ENCODE data around the gene SCLY. TPM values are rescaled to one million over a fixed set of nuclear protein-coding genes. Genes with fewer than 3 reads are reported as not detected.
A peak's percentile ranks its signal among the peaks of the same experiment; 100 is the strongest.

Gene SCLY
- total and polyA plus RNA-seq, 4 experiments from 2014 or later, result 17.7 to 37.9 (median 27.4) TPM

GRCh38 chr2:238069021-238069709 is 8.4 kb downstream of the SCLY start:
- peak overlapping the region in 7 of 8 donors; percentile 70 to 81 (median 77) for H3K4me3 Mint-ChIP-seq
- no peaks in the 10 kb centered on the region for H3K36me3 ChIP-seq (ENCODE audit: insufficient read depth, low read length)
- peaks cover 31 to 65% (median 49%) of the 10 kb centered on the region in 4 donors for H3K4me1 Mint-ChIP-seq
- H3K27me3 ChIP-seq (ENCODE audit: insufficient read depth, low read length), result no peaks in the 10 kb centered on the region
- ChIA-PET CTCF (ENCODE audit: partially characterized antibody) (no interaction called here), POLR2A (ENCODE audit: partially characterized antibody) (interaction anchor here (2.3 kb wide), 1 partner anchor 9 kb away, joined by 10 read pairs; the partner anchor contains the start of gene SCLY)
- no peaks in the 10 kb centered on the region for H3K9me3 ChIP-seq (ENCODE audit: control insufficient read depth in 1 of 2, low read length in 2 of 2)
- peak overlapping the region; percentile 38 for H3K27ac ChIP-seq (ENCODE audit: low read depth, low read length)
- intact Hi-C loops (cut with micrococcal nuclease), result no loop called here
- H3K36me3 Mint-ChIP-seq, result peaks cover 51 to 52% of the 10 kb centered on the region in 2 donors
- peaks cover 49% of the 10 kb centered on the region for H3K4me1 ChIP-seq (ENCODE audit: insufficient read depth, low read length)
- H3K27me3 Mint-ChIP-seq, result no peaks in the 10 kb centered on the region
- no peak overlapping the region for H3K4me3 ChIP-seq (ENCODE audit: low read length in 2 of 2)
- H3K27ac Mint-ChIP-seq, result peak overlapping the region; percentile 81 to 97 (median 89)
- peaks cover 0 to 11% (median 4%) of the 10 kb centered on the region in 8 donors for H3K9me3 Mint-ChIP-seq
- DNase-seq, result peak in 4 of 5 donors; percentile 22 to 38 (median 32)

GRCh38 chr2:238069877-238070276 is 9.1 kb downstream of the SCLY start:
- H3K9me3 ChIP-seq (ENCODE audit: control insufficient read depth in 1 of 2, low read length in 2 of 2), result no peaks in the 10 kb centered on the region
- intact Hi-C loops (cut with micrococcal nuclease), result no loop called here
- Mint-ChIP-seq H3K4me1 (peaks cover 31 to 64% (median 46%) of the 10 kb centered on the region in 4 donors), H3K4me3 (peak overlapping the region in 7 of 8 donors; percentile 17 to 81 (median 73)), H3K27ac (peak overlapping the region; percentile 52 to 97 (median 89)), H3K36me3 (peaks cover 51 to 52% of the 10 kb centered on the region in 2 donors), H3K9me3 (peaks cover 0 to 11% (median 4%) of the 10 kb centered on the region in 8 donors), H3K27me3 (no peaks in the 10 kb centered on the region)
- no peak for DNase-seq
- ChIA-PET CTCF (ENCODE audit: partially characterized antibody) (no interaction called here), POLR2A (ENCODE audit: partially characterized antibody) (interaction anchor here (2.3 kb wide), 1 partner anchor 9 kb away, joined by 10 read pairs; the partner anchor contains the start of gene SCLY)
- H3K36me3 ChIP-seq (ENCODE audit: insufficient read depth, low read length), result no peaks in the 10 kb centered on the region
- no peaks in the 10 kb centered on the region for H3K27me3 ChIP-seq (ENCODE audit: insufficient read depth, low read length)
- peak overlapping the region; percentile 38 for H3K27ac ChIP-seq (ENCODE audit: low read depth, low read length)
- no peak overlapping the region for H3K4me3 ChIP-seq (ENCODE audit: low read length in 2 of 2)
- H3K4me1 ChIP-seq (ENCODE audit: insufficient read depth, low read length), result peaks cover 44% of the 10 kb centered on the region

GRCh38 chr2:238075397-238075796 is 14.6 kb downstream of the SCLY start:
- intact Hi-C loops (cut with micrococcal nuclease), result no loop called here
- Histone ChIP-seq H3K36me3 (ENCODE audit: insufficient read depth, low read length) (no peaks in the 10 kb centered on the region), H3K9me3 (ENCODE audit: control insufficient read depth in 1 of 2, low read length in 2 of 2) (no peaks in the 10 kb centered on the region), H3K4me1 (ENCODE audit: insufficient read depth, low read length) (peaks cover 16% of the 10 kb centered on the region), H3K4me3 (ENCODE audit: low read length in 2 of 2) (no peak overlapping the region), H3K27ac (ENCODE audit: low read depth, low read length) (no peak overlapping the region), H3K27me3 (ENCODE audit: insufficient read depth, low read length) (no peaks in the 10 kb centered on the region)
- Mint-ChIP-seq H3K9me3 (no peaks in the 10 kb centered on the region), H3K27me3 (no peaks in the 10 kb centered on the region), H3K4me1 (peaks cover 9 to 32% (median 17%) of the 10 kb centered on the region in 4 donors), H3K4me3 (no peak overlapping the region), H3K27ac (peak overlapping the region in 3 of 7 donors; percentile 18 to 41 (median 37)), H3K36me3 (peaks cover 41 to 58% of the 10 kb centered on the region in 2 donors)
- CTCF ChIA-PET (ENCODE audit: partially characterized antibody), result interaction anchor here (1.6 kb wide), 1 partner anchor 562 kb away, joined by 4 read pairs; no protein-coding TSS in a partner anchor
- POLR2A ChIA-PET (ENCODE audit: partially characterized antibody), result no interaction called here
- DNase-seq, result no peak

- no peaks in the 10 kb centered on the region for H3K27me3 Mint-ChIP-seq
- no peak overlapping the region for H3K27ac Mint-ChIP-seq
- H3K4me1 ChIP-seq (ENCODE audit: insufficient read depth, low read length), result no peaks in the 10 kb centered on the region
- ChIA-PET CTCF (ENCODE audit: partially characterized antibody) (no interaction called here), POLR2A (ENCODE audit: partially characterized antibody) (interaction anchor here (0.6 kb wide), 1 partner anchor 9 kb away, joined by 4 read pairs; no protein-coding TSS in a partner anchor)
- no peak overlapping the region for H3K4me3 ChIP-seq (ENCODE audit: low read length in 2 of 2)
- no peaks in the 10 kb centered on the region for H3K9me3 ChIP-seq (ENCODE audit: control insufficient read depth in 1 of 2, low read length in 2 of 2)
- H3K27me3 ChIP-seq (ENCODE audit: insufficient read depth, low read length), result no peaks in the 10 kb centered on the region
- H3K4me1 Mint-ChIP-seq, result peaks cover 0 to 21% (median 12%) of the 10 kb centered on the region in 4 donors
- no peak for DNase-seq
- peaks cover 52 to 68% of the 10 kb centered on the region in 2 donors for H3K36me3 Mint-ChIP-seq
- no peaks in the 10 kb centered on the region for H3K9me3 Mint-ChIP-seq
- no peak overlapping the region for H3K4me3 Mint-ChIP-seq
- intact Hi-C loops (cut with micrococcal nuclease), result no loop called here
- H3K36me3 ChIP-seq (ENCODE audit: insufficient read depth, low read length), result peaks cover 6% of the 10 kb centered on the region
- no peak overlapping the region for H3K27ac ChIP-seq (ENCODE audit: low read depth, low read length)
These were observed 16.5 kb downstream of the SCLY start for GRCh38 chr2:238077292-238077691.

- H3K36me3 ChIP-seq (ENCODE audit: insufficient read depth, low read length), result peaks cover 25% of the 10 kb centered on the region
- no peak for DNase-seq
- Mint-ChIP-seq H3K4me3 (no peak overlapping the region), H3K36me3 (peaks cover 54 to 74% of the 10 kb centered on the region in 2 donors), H3K4me1 (peaks cover 0 to 10% (median 7%) of the 10 kb centered on the region in 4 donors), H3K27me3 (no peaks in the 10 kb centered on the region), H3K27ac (peak overlapping the region in 1 of 7 donors; percentile 4), H3K9me3 (no peaks in the 10 kb centered on the region)
- no peaks in the 10 kb centered on the region for H3K27me3 ChIP-seq (ENCODE audit: insufficient read depth, low read length)
- H3K9me3 ChIP-seq (ENCODE audit: control insufficient read depth in 1 of 2, low read length in 2 of 2), result no peaks in the 10 kb centered on the region
- no peak overlapping the region for H3K27ac ChIP-seq (ENCODE audit: low read depth, low read length)
- H3K4me3 ChIP-seq (ENCODE audit: low read length in 2 of 2), result no peak overlapping the region
- POLR2A ChIA-PET (ENCODE audit: partially characterized antibody), result no interaction called here
- CTCF ChIA-PET (ENCODE audit: partially characterized antibody), result no interaction called here
- H3K4me1 ChIP-seq (ENCODE audit: insufficient read depth, low read length), result no peaks in the 10 kb centered on the region
- intact Hi-C loops (cut with micrococcal nuclease), result no loop called here
These were observed 19.1 kb downstream of the SCLY start for GRCh38 chr2:238079874-238080327.

GRCh38 chr2:238080518-238080917 is 19.7 kb downstream of the SCLY start:
- H3K36me3 Mint-ChIP-seq, result peaks cover 56 to 73% of the 10 kb centered on the region in 2 donors
- H3K4me1 Mint-ChIP-seq, result peaks cover 0 to 7% (median 5%) of the 10 kb centered on the region in 4 donors
- no peak overlapping the region for H3K27ac Mint-ChIP-seq

GRCh38 chr2:238081150-238081549 is 20.3 kb downstream of the SCLY start:
- H3K4me3 Mint-ChIP-seq, result no peak overlapping the region
- Histone ChIP-seq H3K36me3 (ENCODE audit: insufficient read depth, low read length) (peaks cover 25% of the 10 kb centered on the region), H3K27me3 (ENCODE audit: insufficient read depth, low read length) (no peaks in the 10 kb centered on the region), H3K27ac (ENCODE audit: low read depth, low read length) (no peak overlapping the region), H3K4me3 (ENCODE audit: low read length in 2 of 2) (no peak overlapping the region), H3K4me1 (ENCODE audit: insufficient read depth, low read length) (no peaks in the 10 kb centered on the region), H3K9me3 (ENCODE audit: control insufficient read depth in 1 of 2, low read length in 2 of 2) (no peaks in the 10 kb centered on the region)
- intact Hi-C loops (cut with micrococcal nuclease), result no loop called here
- H3K9me3 Mint-ChIP-seq, result no peaks in the 10 kb centered on the region
- peaks cover 62 to 73% of the 10 kb centered on the region in 2 donors for H3K36me3 Mint-ChIP-seq
- H3K4me1 Mint-ChIP-seq, result peaks cover 0 to 7% (median 6%) of the 10 kb centered on the region in 4 donors
- no peaks in the 10 kb centered on the region for H3K27me3 Mint-ChIP-seq
- DNase-seq, result no peak
- ChIA-PET CTCF (ENCODE audit: partially characterized antibody) (interaction anchor here (1.0 kb wide), 1 partner anchor 9 kb away, joined by 3 read pairs; no protein-coding TSS in a partner anchor), POLR2A (ENCODE audit: partially characterized antibody) (no interaction called here)
- H3K27ac Mint-ChIP-seq, result no peak overlapping the region

More at GRCh38 chr2:238080518-238080917, 19.7 kb downstream of the SCLY start:
- H3K4me1 ChIP-seq (ENCODE audit: insufficient read depth, low read length), result no peaks in the 10 kb centered on the region
- H3K4me3 ChIP-seq (ENCODE audit: low read length in 2 of 2), result no peak overlapping the region
- H3K27me3 ChIP-seq (ENCODE audit: insufficient read depth, low read length), result no peaks in the 10 kb centered on the region
- Mint-ChIP-seq H3K9me3 (no peaks in the 10 kb centered on the region), H3K27me3 (no peaks in the 10 kb centered on the region), H3K4me3 (no peak overlapping the region)
- intact Hi-C loops (cut with micrococcal nuclease), result no loop called here
- H3K27ac ChIP-seq (ENCODE audit: low read depth, low read length), result no peak overlapping the region
- ChIA-PET CTCF (ENCODE audit: partially characterized antibody) (no interaction called here), POLR2A (ENCODE audit: partially characterized antibody) (no interaction called here)
- H3K9me3 ChIP-seq (ENCODE audit: control insufficient read depth in 1 of 2, low read length in 2 of 2), result no peaks in the 10 kb centered on the region
- DNase-seq, result no peak
- H3K36me3 ChIP-seq (ENCODE audit: insufficient read depth, low read length), result peaks cover 25% of the 10 kb centered on the region
